Right lobe of liver (tissue), 6 donors: Measurements from ENCODE around the gene ATAD1. TPM values are rescaled to one million over a fixed set of nuclear protein-coding genes. Genes with fewer than 3 reads are reported as not detected.

ENCODE experiments used
- ATAC-seq, 4 donors: fragments of 200-7000 bp; cut with Tn5 transposase; one replicate each; pipeline ENCODE4 v1.9.1; 2020; ENCODE audit warnings: mild to moderate bottlenecking in 4 of 4, moderate library complexity in 4 of 4
- DNase-seq, 3 donors: peaks; one replicate each; pipeline ENCODE4 v3.0.0-alpha.2; 2020
- H3K27ac ChIP-seq, 3 donors: fragments of 200-600 bp; one replicate each; pipeline ENCODE4 v1.8.0; 2022
- H3K27me3 ChIP-seq, 2 donors: fragments of 200-600 bp; one replicate each; pipeline ENCODE4 v1.8.0; 2022
- H3K36me3 ChIP-seq, 4 donors: fragments of 200-600 bp; sonication (generic) in 1 of 4; one replicate each; pipeline versions ENCODE4 v1.5.1 to v1.8.0; 2017 to 2022; ENCODE audit warnings: control low read depth in 1 of 4
- H3K4me1 ChIP-seq, 4 donors: fragments of 200-600 bp; sonication (generic) in 1 of 4; one replicate each; pipeline versions ENCODE4 v1.5.1 to v1.8.0; 2017 to 2022; ENCODE audit warnings: control low read depth in 1 of 4
- H3K4me3 ChIP-seq, 3 donors: fragments of 200-600 bp; one replicate each; pipeline ENCODE4 v1.8.0; 2022
- H3K9me3 ChIP-seq, 4 donors: fragments of 200-600 bp; sonication (generic) in 1 of 4; one replicate each; pipeline versions ENCODE4 v1.5.1 to v1.8.0; 2017 to 2022; ENCODE audit warnings: control low read depth in 1 of 4
- POLR2A ChIP-seq: fragments of 450-650 bp; IDR thresholded peaks from one replicate; pipeline ENCODE4 v1.6.1; 2017; ENCODE audit warnings: antibody characterized with exemption, mild to moderate bottlenecking
- WGBS: methylation state at CpG from one replicate; pipeline ENCODE4 v1.1.6; 2018; ENCODE audit warnings: low coverage, low lambda C conversion rate; ENCODE audit not compliant: insufficient coverage; ENCODE audit errors: missing lambda C conversion rate; 5-methylcytosine and 5-hydroxymethylcytosine counted together
- intact Hi-C, 2 donors: fragments of 100-400 bp; cut with DNase I; formaldehyde crosslinking; loops; one replicate each; pipeline versions ENCODE4 v1.11.2 to v1.14.1; 2022
- total RNA-seq, 6 experiments: library from RNA; depleted of rRNA in 2 of 6; stranded (reverse); fragments of >200 nt in 2 of 6; fragmentation: NEBNext Ultra II Directional in 3 of 6; extraction: Animal tissue kit (Norgen Biotek cat#: 25700) in 3 of 6; gene quantifications; one replicate each; pipeline versions ENCODE4 v1.1.0 to v1.2.4, GENCODE V29; 2016 to 2023
- TF ChIP-seq, protein P1 (sequence below), 4 donors: fragments of 200-600 bp in 3 of 4; fragments of 450-650 bp in 1 of 4; IDR thresholded peaks; one replicate each; pipeline versions ENCODE4 v1.5.1 to v1.8.0; 2016 to 2022; ENCODE audit warnings: antibody characterized with exemption in 4 of 4, mild to moderate bottlenecking in 2 of 4
- donor health status: DM: no; HTN: yes; CAD: no.
- donor health status: DM: no; HTN: no; CAD: no.
- donor health status: DM: no; HTN: no; CAD: no.
- donor health status: DM: no; HTN: yes; CAD: no.
- donor health status: DM: no; HTN: yes; CAD: no.

The ATAD1 gene
- total RNA-seq, 6 experiments from 2014 or later: 17.4 to 24.2 (median 22.3) TPM

- Histone ChIP-seq H3K27ac (no peak overlapping the region), H3K4me3 (no peak overlapping the region), H3K36me3 (peaks cover 0 to 2% (median 0%) of the 10 kb centered on the region in 4 donors), H3K27me3 (no peaks in the 10 kb centered on the region), H3K9me3 (no peaks in the 10 kb centered on the region), H3K4me1 (peaks cover 0 to 5% (median 0%) of the 10 kb centered on the region in 4 donors)
- ATAC-seq (peak in 1 of 4 donors; percentile 60), DNase-seq (no peak)
- WGBS: 56% methylated on average over 1 of the region's 2 CpGs
- intact Hi-C loops: no loop called here
- TF ChIP-seq, protein P1, sequence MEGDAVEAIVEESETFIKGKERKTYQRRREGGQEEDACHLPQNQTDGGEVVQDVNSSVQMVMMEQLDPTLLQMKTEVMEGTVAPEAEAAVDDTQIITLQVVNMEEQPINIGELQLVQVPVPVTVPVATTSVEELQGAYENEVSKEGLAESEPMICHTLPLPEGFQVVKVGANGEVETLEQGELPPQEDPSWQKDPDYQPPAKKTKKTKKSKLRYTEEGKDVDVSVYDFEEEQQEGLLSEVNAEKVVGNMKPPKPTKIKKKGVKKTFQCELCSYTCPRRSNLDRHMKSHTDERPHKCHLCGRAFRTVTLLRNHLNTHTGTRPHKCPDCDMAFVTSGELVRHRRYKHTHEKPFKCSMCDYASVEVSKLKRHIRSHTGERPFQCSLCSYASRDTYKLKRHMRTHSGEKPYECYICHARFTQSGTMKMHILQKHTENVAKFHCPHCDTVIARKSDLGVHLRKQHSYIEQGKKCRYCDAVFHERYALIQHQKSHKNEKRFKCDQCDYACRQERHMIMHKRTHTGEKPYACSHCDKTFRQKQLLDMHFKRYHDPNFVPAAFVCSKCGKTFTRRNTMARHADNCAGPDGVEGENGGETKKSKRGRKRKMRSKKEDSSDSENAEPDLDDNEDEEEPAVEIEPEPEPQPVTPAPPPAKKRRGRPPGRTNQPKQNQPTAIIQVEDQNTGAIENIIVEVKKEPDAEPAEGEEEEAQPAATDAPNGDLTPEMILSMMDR (IDR thresholded peaks at IDR 0.05): no peak
- TF ChIP-seq POLR2A: no peak
These were observed 56.1 kb downstream of the ATAD1 start for GRCh38 chr10:87761892-87762291.

DNA sequence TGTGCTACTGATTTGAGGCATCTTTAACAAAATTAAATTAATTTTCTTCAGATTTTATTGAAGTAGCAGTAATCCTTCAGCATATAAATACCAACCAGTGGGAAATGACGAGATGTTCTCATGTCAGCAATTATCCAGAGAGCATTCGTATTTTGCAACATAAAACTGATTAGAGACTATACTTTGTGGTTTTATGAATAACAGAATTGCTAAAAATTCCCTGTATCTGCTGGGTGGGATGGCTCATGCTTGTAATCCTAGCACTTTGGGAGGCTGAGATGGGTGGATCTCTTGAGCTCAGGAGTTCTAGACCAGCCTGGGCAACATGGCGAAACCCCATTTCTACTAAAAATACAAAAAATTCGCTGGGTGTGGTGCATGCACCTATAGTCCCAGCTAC lies 56.9 kb downstream of the ATAD1 start:
- Histone ChIP-seq H3K36me3 (no peaks in the 10 kb centered on the region), H3K27ac (no peak overlapping the region), H3K4me1 (peaks cover 0 to 5% (median 0%) of the 10 kb centered on the region in 4 donors), H3K4me3 (no peak overlapping the region), H3K9me3 (no peaks in the 10 kb centered on the region), H3K27me3 (no peaks in the 10 kb centered on the region)
- DNase-seq (no peak), ATAC-seq (no peak)
- TF ChIP-seq POLR2A: no peak
- TF ChIP-seq, protein P1 (IDR thresholded peaks at IDR 0.05): no peak
- WGBS: 86% methylated on average over 4 of the region's 4 CpGs
- intact Hi-C loops: no loop called here

DNA sequence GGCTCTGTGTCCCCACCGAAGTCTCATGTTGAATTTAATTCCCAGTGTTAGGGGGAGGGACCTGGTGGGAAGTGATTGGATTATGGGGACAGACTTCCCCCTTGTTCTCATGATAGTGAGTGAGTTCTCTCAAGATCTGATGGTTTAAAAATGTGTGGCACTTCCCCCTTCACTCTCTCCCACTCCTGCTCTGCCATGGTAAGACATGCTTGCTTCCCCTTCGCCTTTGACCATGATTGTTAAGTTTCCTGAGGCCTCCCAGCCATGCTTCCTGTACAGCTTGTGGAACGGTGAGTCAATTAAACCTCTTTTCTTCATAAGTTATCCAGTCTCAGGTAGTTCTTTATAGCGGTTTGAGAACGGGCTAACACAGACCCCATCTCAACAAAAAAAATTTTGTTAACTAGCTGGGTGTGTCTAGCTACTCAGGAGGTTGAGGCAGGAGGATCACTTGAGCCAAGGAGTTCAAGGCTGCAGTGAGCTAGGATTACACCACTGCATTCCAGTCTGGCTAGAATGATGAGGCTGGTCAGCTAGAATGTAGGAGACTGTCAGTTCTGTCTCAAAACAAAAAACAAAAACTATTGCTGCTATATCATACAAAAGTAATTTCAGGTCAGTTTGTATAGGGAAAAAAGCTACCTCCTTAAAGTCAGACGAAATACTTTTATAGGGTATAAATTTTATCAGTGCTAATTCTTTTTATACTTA lies 57.7 kb downstream of the ATAD1 start:
- Histone ChIP-seq H3K4me3 (no peak overlapping the region), H3K27ac (no peak overlapping the region), H3K27me3 (no peaks in the 10 kb centered on the region), H3K9me3 (no peaks in the 10 kb centered on the region), H3K4me1 (peaks cover 0 to 5% (median 0%) of the 10 kb centered on the region in 4 donors), H3K36me3 (no peaks in the 10 kb centered on the region)
- intact Hi-C loops: no loop called here
- TF ChIP-seq POLR2A: no peak
- ATAC-seq: no peak
- DNase-seq: no peak
- 86% methylated on average over 6 of the region's 6 CpGs for WGBS

DNA sequence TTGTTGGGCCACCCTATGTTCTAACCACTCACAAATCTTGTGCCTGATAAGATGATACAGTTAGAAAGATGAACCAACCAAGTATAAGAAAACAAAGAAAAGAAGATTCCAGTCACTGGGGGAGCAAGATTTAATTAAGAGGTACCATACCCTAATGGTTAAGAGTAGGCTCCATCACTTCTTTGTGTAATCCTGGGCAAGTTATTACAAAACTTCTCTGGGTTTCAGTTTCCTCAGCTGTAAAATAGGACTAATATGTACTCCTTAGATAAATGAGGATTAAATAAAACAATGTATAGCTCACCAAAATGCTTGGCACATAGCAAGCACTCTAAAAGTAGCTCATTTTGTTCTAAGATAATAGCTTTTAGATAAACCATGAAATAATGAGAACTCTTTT lies 58.5 kb downstream of the ATAD1 start:
- Histone ChIP-seq H3K36me3 (no peaks in the 10 kb centered on the region), H3K27ac (no peak overlapping the region), H3K4me3 (no peak overlapping the region), H3K4me1 (peaks cover 0 to 5% (median 0%) of the 10 kb centered on the region in 4 donors), H3K27me3 (no peaks in the 10 kb centered on the region), H3K9me3 (no peaks in the 10 kb centered on the region)
- ATAC-seq (no peak), DNase-seq (no peak)
- TF ChIP-seq POLR2A: no peak
- TF ChIP-seq, protein P1 (IDR thresholded peaks at IDR 0.05): no peak
- intact Hi-C loops: no loop called here

GRCh38 chr10:87757685-87758084 lies 60.3 kb downstream of the ATAD1 start:
- no peaks in the 10 kb centered on the region for H3K36me3 ChIP-seq
- H3K4me3 ChIP-seq: no peak overlapping the region
- no peak for TF ChIP-seq POLR2A
- 85% methylated on average over 1 of the region's 1 CpG for WGBS
- H3K9me3 ChIP-seq: no peaks in the 10 kb centered on the region
- ATAC-seq: no peak
- no peaks in the 10 kb centered on the region for H3K27me3 ChIP-seq
- no peaks in the 10 kb centered on the region for H3K4me1 ChIP-seq
- intact Hi-C loops: no loop called here
- H3K27ac ChIP-seq: no peak overlapping the region
- DNase-seq: no peak
